ENCODE data around the gene RC3H2. TPM values are rescaled to one million over a fixed set of nuclear protein-coding genes. Genes with fewer than 3 reads are reported as not detected.

RC3H2 gene
- total and polyA plus RNA-seq, 7 donors = 5.6 to 33.7 (median 24.8) TPM

GRCh38 chr9:122807271-122807900, 97.8 kb downstream of the RC3H2 start:
- no peaks in the 10 kb centered on the region for H3K4me1 ChIP-seq
- DNase-seq = no peak
- no peaks in the 10 kb centered on the region for H3K36me3 ChIP-seq (ENCODE audit: insufficient read depth in 1 of 2, low read depth in 1 of 2)
- intact Hi-C loops (cut with DNase I) = loop anchor here (5.0 to 10.0 kb wide), 2 partner anchors 683 to 710 kb away; no protein-coding TSS in a partner anchor
- WGBS, 3 donors = 61 to 82% (median 63%) methylated on average over 1 of the region's 1 CpG
- no peak for TF ChIP-seq CTCF (IDR thresholded peaks at IDR 0.05)
- no peak overlapping the region for H3K27ac ChIP-seq
- H3K4me3 ChIP-seq = no peak overlapping the region
- no peak for ATAC-seq
- H3K9me3 ChIP-seq = no peaks in the 10 kb centered on the region
- no peaks in the 10 kb centered on the region for H3K27me3 ChIP-seq (ENCODE audit: insufficient read depth in 3 of 3, low read length in 2 of 3)

GRCh38 chr9:122806661-122807060, 98.5 kb downstream of the RC3H2 start:
- 83 to 90% (median 86%) methylated on average over 4 of the region's 4 CpGs for WGBS, 3 donors
- H3K36me3 ChIP-seq (ENCODE audit: insufficient read depth in 1 of 2, low read depth in 1 of 2) = no peaks in the 10 kb centered on the region
- no peak for TF ChIP-seq CTCF (IDR thresholded peaks at IDR 0.05)

GRCh38 chr9:122800066-122801060, 104.8 kb downstream of the RC3H2 start, which contains the start of gene OR1K1:
Gene OR1K1 (plus strand): TSS chr9:122800123. CDS start chr9:122800123, 0 bp downstream.
- no peaks in the 10 kb centered on the region for H3K4me1 ChIP-seq
- H3K27me3 ChIP-seq (ENCODE audit: insufficient read depth in 3 of 3, low read length in 2 of 3) = no peaks in the 10 kb centered on the region
- no peaks in the 10 kb centered on the region for H3K9me3 ChIP-seq
- H3K4me3 ChIP-seq = no peak within 1 kb of the TSS
- WGBS, 3 donors = 90 to 92% (median 92%) methylated on average over 30 of the region's 30 CpGs
- no peak within 1 kb of the TSS for H3K27ac ChIP-seq
- TF ChIP-seq CTCF (IDR thresholded peaks at IDR 0.05) = no peak
- H3K36me3 ChIP-seq (ENCODE audit: insufficient read depth in 1 of 2, low read depth in 1 of 2) = no peaks in the 10 kb centered on the region
- no peak for ATAC-seq
- intact Hi-C loops (cut with DNase I) = loop anchor here in 1 of 2 donors (10.0 kb wide), 1 partner anchor 676 kb away; no protein-coding TSS in a partner anchor
- no peak for DNase-seq

More at GRCh38 chr9:122806661-122807060, 98.5 kb downstream of the RC3H2 start:
- intact Hi-C loops (cut with DNase I) = loop anchor here (5.0 to 10.0 kb wide), 2 partner anchors 682 to 709 kb away; no protein-coding TSS in a partner anchor
- Histone ChIP-seq H3K27me3 (ENCODE audit: insufficient read depth in 3 of 3, low read length in 2 of 3) (no peaks in the 10 kb centered on the region), H3K4me3 (no peak overlapping the region), H3K27ac (no peak overlapping the region), H3K9me3 (no peaks in the 10 kb centered on the region), H3K4me1 (no peaks in the 10 kb centered on the region)
- DNase-seq (no peak), ATAC-seq (no peak)

GRCh38 chr9:122797316-122798063, 107.7 kb downstream of the RC3H2 start:
- Histone ChIP-seq H3K4me1 (no peaks in the 10 kb centered on the region), H3K9me3 (no peaks in the 10 kb centered on the region), H3K27me3 (ENCODE audit: insufficient read depth in 3 of 3, low read length in 2 of 3) (no peaks in the 10 kb centered on the region), H3K4me3 (no peak overlapping the region), H3K27ac (no peak overlapping the region), H3K36me3 (ENCODE audit: insufficient read depth in 1 of 2, low read depth in 1 of 2) (no peaks in the 10 kb centered on the region)
- no peak for TF ChIP-seq CTCF (IDR thresholded peaks at IDR 0.05)
- intact Hi-C loops (cut with DNase I) = no loop called here
- no peak for DNase-seq
- 78 to 81% (median 78%) methylated on average over 6 of the region's 6 CpGs for WGBS, 3 donors
- ATAC-seq = no peak

Other genes starting within 250 kb of the RC3H2 start
- gene OR1B1, start 247.7 kb downstream of the RC3H2 start, total RNA-seq = not detected
- not detected for gene OR1B1, start 247.7 kb downstream of the RC3H2 start, polyA plus RNA-seq
- not detected for gene OR1L1, start 243.6 kb downstream of the RC3H2 start, total RNA-seq
- not detected for gene OR1L1, start 243.6 kb downstream of the RC3H2 start, polyA plus RNA-seq
- gene OR1L3, start 230.2 kb downstream of the RC3H2 start, total RNA-seq = not detected
- not detected for gene OR1L3, start 230.2 kb downstream of the RC3H2 start, polyA plus RNA-seq
- gene OR1L4, start 181.4 kb downstream of the RC3H2 start, total RNA-seq = not detected
- not detected for gene OR1L4, start 181.4 kb downstream of the RC3H2 start, polyA plus RNA-seq
- gene OR1L6, start 163.1 kb downstream of the RC3H2 start, total RNA-seq = not detected
- not detected for gene OR1L6, start 163.1 kb downstream of the RC3H2 start, polyA plus RNA-seq
- not detected for gene OR5C1, start 116.4 kb downstream of the RC3H2 start, total RNA-seq
- gene OR5C1, start 116.4 kb downstream of the RC3H2 start, polyA plus RNA-seq = not detected
- not detected for gene OR1K1, start 105.2 kb downstream of the RC3H2 start, total RNA-seq
- gene OR1K1, start 105.2 kb downstream of the RC3H2 start, polyA plus RNA-seq = not detected
- 1 to 10 TPM; 4.1 to 5.7 (median 4.5) TPM for gene PDCL, start 76.8 kb downstream of the RC3H2 start, total RNA-seq
- gene PDCL, start 76.8 kb downstream of the RC3H2 start, polyA plus RNA-seq = 1 to 10 TPM; 3.8 to 5.1 (median 4.7) TPM
- gene ZBTB6, start 8.0 kb upstream of the RC3H2 start, total RNA-seq = 1 to 10 TPM; 6.1 to 8.7 (median 6.4) TPM
- gene ZBTB6, start 8.0 kb upstream of the RC3H2 start, polyA plus RNA-seq = 10 to 100 TPM in 1 of 3 donors, 1 to 10 TPM in 2; 3.9 to 12.6 (median 3.9) TPM
- 1 to 10 TPM; 2.0 to 4.8 (median 2.8) TPM for gene ZBTB26, start 26.2 kb upstream of the RC3H2 start, total RNA-seq
- 1 to 10 TPM; 2.2 to 4.3 (median 3.9) TPM for gene ZBTB26, start 26.2 kb upstream of the RC3H2 start, polyA plus RNA-seq
- 10 to 100 TPM; 32.8 to 57.9 (median 39.2) TPM for gene RABGAP1, start 35.7 kb upstream of the RC3H2 start, total RNA-seq
- 10 to 100 TPM; 15.5 to 33.8 (median 16.1) TPM for gene RABGAP1, start 35.7 kb upstream of the RC3H2 start, polyA plus RNA-seq
- gene GPR21, start 128.3 kb upstream of the RC3H2 start, total RNA-seq = under 1 TPM in 1 of 4 donors, not detected in 3; 0.64 TPM
- gene GPR21, start 128.3 kb upstream of the RC3H2 start, polyA plus RNA-seq = under 1 TPM in 2 of 3 donors, not detected in 1; 0.05 to 0.12 TPM

Data from psoas muscle (tissue), 8 donors.